ENCODE results near the gene TAF3.

DNA sequence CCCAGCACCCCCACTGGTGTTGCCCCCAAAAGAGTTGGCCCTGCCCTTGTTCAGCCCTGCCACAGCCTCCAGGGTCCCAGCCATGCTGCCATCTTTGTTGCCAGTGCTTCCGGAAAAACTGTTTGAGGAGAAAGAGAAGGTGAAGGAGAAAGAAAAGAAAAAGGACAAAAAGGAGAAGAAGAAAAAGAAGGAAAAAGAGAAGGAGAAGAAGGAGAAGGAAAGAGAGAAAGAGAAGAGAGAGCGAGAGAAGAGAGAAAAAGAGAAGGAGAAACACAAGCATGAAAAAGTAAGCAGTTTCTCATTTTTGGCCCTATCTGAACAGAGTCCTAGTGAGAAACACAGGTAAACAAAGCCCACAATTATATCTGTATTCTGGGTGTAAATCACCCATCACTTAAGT, 147.2 kb downstream of the TAF3 start:
- TF ChIP-seq, protein P1, sequence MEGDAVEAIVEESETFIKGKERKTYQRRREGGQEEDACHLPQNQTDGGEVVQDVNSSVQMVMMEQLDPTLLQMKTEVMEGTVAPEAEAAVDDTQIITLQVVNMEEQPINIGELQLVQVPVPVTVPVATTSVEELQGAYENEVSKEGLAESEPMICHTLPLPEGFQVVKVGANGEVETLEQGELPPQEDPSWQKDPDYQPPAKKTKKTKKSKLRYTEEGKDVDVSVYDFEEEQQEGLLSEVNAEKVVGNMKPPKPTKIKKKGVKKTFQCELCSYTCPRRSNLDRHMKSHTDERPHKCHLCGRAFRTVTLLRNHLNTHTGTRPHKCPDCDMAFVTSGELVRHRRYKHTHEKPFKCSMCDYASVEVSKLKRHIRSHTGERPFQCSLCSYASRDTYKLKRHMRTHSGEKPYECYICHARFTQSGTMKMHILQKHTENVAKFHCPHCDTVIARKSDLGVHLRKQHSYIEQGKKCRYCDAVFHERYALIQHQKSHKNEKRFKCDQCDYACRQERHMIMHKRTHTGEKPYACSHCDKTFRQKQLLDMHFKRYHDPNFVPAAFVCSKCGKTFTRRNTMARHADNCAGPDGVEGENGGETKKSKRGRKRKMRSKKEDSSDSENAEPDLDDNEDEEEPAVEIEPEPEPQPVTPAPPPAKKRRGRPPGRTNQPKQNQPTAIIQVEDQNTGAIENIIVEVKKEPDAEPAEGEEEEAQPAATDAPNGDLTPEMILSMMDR (IDR thresholded peaks at IDR 0.05): no peak
- TF ChIP-seq POLR2A (IDR thresholded peaks at IDR 0.05) (no peak), POLR2AphosphoS5 (IDR thresholded peaks at IDR 0.05) (no peak)

All from breast epithelium (tissue), 3 donors.